PC-9 (cell line): ENCODE results near the gene SLC38A7. TPM values are rescaled to one million over a fixed set of nuclear protein-coding genes. Genes with fewer than 3 reads are reported as not detected.
A peak's percentile ranks its signal among the peaks of the same experiment; 100 is the strongest.

Source experiments
- BruUV-seq: library from RNA; stranded (reverse); fragments of 400-500 nt; replicated peaks from 2 replicates; lab custom pipeline; 2021; lab: Mats Ljungman, UMichigan
- CTCF ChIA-PET: fragments of 300-600 bp; sonication (Branson Sonifier 250); formaldehyde crosslinking; loops from one replicate; lab custom pipeline; 2022; ENCODE audit warnings: antibody characterized with exemption; lab: Charles Lee
- POLR2A ChIA-PET: fragments of 300-600 bp; sonication (Branson Sonifier 250); formaldehyde crosslinking; loops from one replicate; lab custom pipeline; 2022; ENCODE audit warnings: antibody characterized with exemption; ENCODE audit not compliant: unreplicated experiment; lab: Charles Lee
- DNase-seq, 2 experiments: peaks; one replicate each; pipeline versions ENCODE4 v3.0.0 to v3.0.0-alpha.2; 2015 to 2022; ENCODE audit warnings: mixed read lengths in 1 of 2
- H2AFZ ChIP-seq: fragments of 200-600 bp; sonication (generic); 2 replicates; pipeline ENCODE4 v1.8.1; 2017; ENCODE audit warnings: antibody characterized with exemption
- H3F3A ChIP-seq: fragments of 200-600 bp; sonication (generic); 2 replicates; pipeline ENCODE4 v1.8.1; 2017; ENCODE audit warnings: antibody characterized with exemption, mild to moderate bottlenecking, low read depth; ENCODE audit not compliant: insufficient read depth
- H3K27ac ChIP-seq: fragments of 200-600 bp; sonication (generic); 2 replicates; pipeline ENCODE4 v1.6.1; 2016; ENCODE audit warnings: mixed run types
- H3K27me3 ChIP-seq: fragments of 200-600 bp; sonication (generic); 2 replicates; pipeline ENCODE4 v1.6.1; 2016; ENCODE audit warnings: low read depth, mixed run types; ENCODE audit not compliant: insufficient read depth
- H3K36me3 ChIP-seq: fragments of 200-600 bp; sonication (generic); 2 replicates; pipeline ENCODE4 v1.6.1; 2016; ENCODE audit warnings: low read depth, mixed run types
- H3K4me1 ChIP-seq: fragments of 200-600 bp; sonication (generic); replicated peaks from 2 replicates; pipeline ENCODE4 v1.6.1; 2016; ENCODE audit warnings: mixed run types; ENCODE audit not compliant: insufficient read depth
- H3K4me2 ChIP-seq: fragments of 200-600 bp; sonication (generic); 2 replicates; pipeline ENCODE4 v1.6.1; 2017; ENCODE audit warnings: mixed run types
- H3K4me3 ChIP-seq: fragments of 200-600 bp; sonication (generic); 2 replicates; pipeline ENCODE4 v1.6.1; 2016; ENCODE audit warnings: mixed run types
- H3K79me2 ChIP-seq: fragments of 200-600 bp; sonication (generic); 2 replicates; pipeline ENCODE4 v1.6.1; 2017; ENCODE audit warnings: low read depth, mixed run types
- H3K9me2 ChIP-seq: fragments of 200-600 bp; sonication (generic); 2 replicates; pipeline ENCODE4 v1.8.1; 2017; ENCODE audit warnings: mild to moderate bottlenecking; ENCODE audit not compliant: insufficient read depth
- H3K9me3 ChIP-seq: fragments of 200-600 bp; sonication (generic); 2 replicates; pipeline ENCODE4 v1.8.1; 2016; ENCODE audit warnings: low read depth; ENCODE audit not compliant: insufficient read depth
- H4K20me1 ChIP-seq: fragments of 200-600 bp; sonication (generic); 2 replicates; pipeline ENCODE4 v1.8.1; 2017; ENCODE audit not compliant: insufficient read depth
- CTCF ChIP-seq: fragments of 200-600 bp; sonication (generic); conservative IDR thresholded peaks from 2 replicates; pipeline ENCODE4 v1.6.1; 2017; ENCODE audit warnings: mixed run types, antibody characterized with exemption, mild to moderate bottlenecking, moderate library complexity
- EZH2 ChIP-seq: fragments of 200-600 bp; sonication (generic); IDR thresholded peaks from 2 replicates; pipeline ENCODE4 v1.8.0; 2017; ENCODE audit warnings: antibody characterized with exemption, low read depth
- intact Hi-C: fragments of 100-400 bp; cut with micrococcal nuclease; formaldehyde crosslinking; loops from one replicate; pipeline ENCODE4 v1.10.0; 2022; ENCODE audit not compliant: unreplicated experiment
- total RNA-seq: library from RNA; stranded (reverse); gene quantifications from 2 replicates; pipeline ENCODE4 v1.2.3, GENCODE V29; 2021

SLC38A7 gene
- total RNA-seq, 1 experiment from 2014 or later = 18.6 TPM

- ChIA-PET POLR2A (no interaction called here), CTCF (no interaction called here)
- Histone ChIP-seq H3K36me3 (peaks cover 28% of the 10 kb centered on the region), H3F3A (peaks cover 23% of the 10 kb centered on the region; the same call in 1 of the 2 replicates), H3K79me2 (peaks cover 99% of the 10 kb centered on the region), H2AFZ (no peak overlapping the region), H3K4me2 (no peak overlapping the region), H3K9me2 (no peaks in the 10 kb centered on the region), H3K9me3 (no peaks in the 10 kb centered on the region), H3K4me3 (no peak overlapping the region), H4K20me1 (peaks cover 80% of the 10 kb centered on the region), H3K4me1 (no peaks in the 10 kb centered on the region), H3K27ac (no peak overlapping the region), H3K27me3 (no peaks in the 10 kb centered on the region)
- intact Hi-C loops = no loop called here
- BruUV-seq = no TSS peak
- peak in 1 of 2 experiments; percentile 36 for DNase-seq
- TF ChIP-seq CTCF (no peak), EZH2 (no peak)
Measured at GRCh38 chr16:58620396-58620795, 64.2 kb downstream of the SLC38A7 start.

- Histone ChIP-seq H3K4me1 (no peaks in the 10 kb centered on the region), H3F3A (peaks cover 27% of the 10 kb centered on the region; the same call in 1 of the 2 replicates), H3K36me3 (peaks cover 15% of the 10 kb centered on the region; the same call in 1 of the 2 replicates), H3K27me3 (no peaks in the 10 kb centered on the region), H3K4me2 (no peak overlapping the region), H3K9me2 (no peaks in the 10 kb centered on the region), H3K27ac (no peak overlapping the region), H3K79me2 (peaks cover 98% of the 10 kb centered on the region), H3K4me3 (no peak overlapping the region), H4K20me1 (peaks cover 92% of the 10 kb centered on the region), H2AFZ (no peak overlapping the region), H3K9me3 (no peaks in the 10 kb centered on the region)
- TF ChIP-seq EZH2 = no peak
- no peak for TF ChIP-seq CTCF
- DNase-seq = no peak
- ChIA-PET CTCF (interaction anchor here (0.7 kb wide), 1 partner anchor 278 kb away, joined by 5 read pairs; no protein-coding TSS in a partner anchor), POLR2A (no interaction called here)
- no TSS peak for BruUV-seq
- intact Hi-C loops = no loop called here
Measured at GRCh38 chr16:58615280-58615679, 69.3 kb downstream of the SLC38A7 start.

Other genes starting within 250 kb of the SLC38A7 start
- 4.8 and 6.0 TPM in 2 replicates for gene NDRG4, start 184.6 kb downstream of the SLC38A7 start, total RNA-seq
- 19.2 and 21.4 TPM in 2 replicates for gene SETD6, start 169.3 kb downstream of the SLC38A7 start, total RNA-seq
- gene CNOT1, start 54.9 kb downstream of the SLC38A7 start, total RNA-seq = 141 and 233 TPM in 2 replicates
- gene GOT2, start 49.5 kb upstream of the SLC38A7 start, total RNA-seq = 105 and 125 TPM in 2 replicates